GM21737 (cell line): Measurements from ENCODE around the gene KCNT2.
"Not testable (repeated sequence)": the region's sequence is repeated elsewhere in the genome, so short reads cannot be mapped to it uniquely, and the experiment has no call there.

Source experiments
- ATAC-seq: cut with Tn5 transposase; IDR thresholded peaks from one replicate; pipeline ENCODE4 v1.9.1; 2021; ENCODE audit warnings: mild to moderate bottlenecking, moderate library complexity; ENCODE audit not compliant: unreplicated experiment

Gene KCNT2

DNA sequence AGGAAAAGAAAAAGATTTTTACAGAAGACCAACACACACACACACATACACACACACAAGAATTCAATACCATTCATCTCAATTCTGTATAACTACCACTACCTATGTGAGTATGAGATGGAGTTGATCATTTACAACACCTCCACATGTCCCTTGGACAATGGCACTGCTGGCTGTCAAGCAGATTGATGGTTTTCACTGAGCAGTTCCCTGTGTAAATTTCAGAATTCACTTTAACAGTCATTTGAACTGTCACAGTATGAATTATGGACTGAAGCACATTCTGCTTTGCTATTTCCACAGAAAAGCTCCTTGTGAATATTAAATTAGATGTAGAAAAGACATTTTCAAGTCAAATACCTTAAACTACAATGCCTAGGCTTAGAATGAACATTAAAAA lies 14.3 kb downstream of the KCNT2 start:
- no peak for ATAC-seq

DNA sequence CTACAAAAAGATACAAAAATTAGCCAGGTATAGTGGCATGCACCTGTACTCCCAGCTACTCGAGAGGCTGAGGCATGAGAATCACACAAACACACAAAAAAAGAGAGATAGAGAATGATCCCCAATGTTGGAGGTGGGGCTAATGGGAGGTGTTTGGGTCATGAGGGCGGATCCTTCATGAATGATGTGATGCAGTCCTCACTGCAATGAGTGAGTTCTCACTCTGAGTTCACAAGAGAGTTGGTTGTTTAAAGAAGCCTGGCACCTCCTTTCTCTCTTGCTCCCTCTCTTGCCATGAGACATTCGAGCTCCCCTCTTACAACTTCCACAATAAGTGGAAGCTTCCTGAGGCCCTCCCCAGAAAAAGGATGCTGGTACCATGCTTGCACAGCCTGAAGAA lies 17.3 kb downstream of the KCNT2 start:
- ATAC-seq, result no peak

DNA sequence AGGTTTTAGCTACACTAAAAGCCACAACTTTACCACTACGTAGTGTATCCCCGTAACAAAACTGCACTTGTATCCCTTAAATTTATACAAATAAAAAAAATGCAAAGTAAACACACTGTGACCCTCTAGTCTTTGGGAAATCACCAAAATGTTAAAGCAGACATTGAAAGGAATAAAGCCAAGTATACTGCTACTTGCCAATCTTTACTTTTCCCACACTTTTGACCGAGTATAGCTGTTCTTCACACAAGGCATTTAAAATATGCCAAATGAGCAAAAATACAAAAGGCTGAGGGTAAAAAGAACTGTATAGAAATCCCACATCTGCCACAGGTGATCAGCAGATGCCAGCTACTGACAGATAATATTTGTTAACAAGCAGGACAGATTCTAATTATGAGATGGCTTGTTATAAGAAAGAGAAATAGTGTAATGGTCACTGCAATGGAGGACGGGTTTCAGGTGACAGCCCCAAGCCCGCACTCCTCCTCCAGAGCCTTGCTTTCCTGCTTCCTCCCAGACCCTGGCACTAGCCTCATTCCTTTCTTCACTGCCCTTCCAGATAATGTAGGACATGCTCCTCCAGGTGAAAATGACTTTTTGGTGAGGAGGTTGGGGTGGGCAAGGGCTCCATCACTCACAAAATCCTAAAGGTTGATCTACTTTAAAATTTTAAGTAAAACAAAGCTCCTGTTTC lies 18.1 kb downstream of the KCNT2 start:
- ATAC-seq, result no peak

DNA sequence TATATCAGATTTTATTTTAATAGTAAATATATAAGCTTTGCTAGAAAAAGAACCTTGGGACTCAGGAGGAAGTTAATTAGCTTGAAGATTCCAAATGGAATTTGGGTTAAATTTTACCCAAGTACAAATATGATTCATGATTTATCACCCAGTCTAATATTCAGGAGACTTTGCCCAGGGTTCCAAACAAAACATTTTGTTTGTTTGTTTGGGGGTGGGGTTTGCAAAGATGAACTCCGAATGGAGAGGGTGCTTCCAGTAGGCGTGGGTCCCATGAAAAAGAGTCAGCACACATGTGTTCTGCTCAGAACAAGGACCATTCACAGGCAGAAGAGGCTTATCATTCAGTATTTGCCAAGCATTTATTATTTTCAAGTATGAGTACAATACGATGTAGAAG lies 23.5 kb downstream of the KCNT2 start:
- no peak for ATAC-seq

DNA sequence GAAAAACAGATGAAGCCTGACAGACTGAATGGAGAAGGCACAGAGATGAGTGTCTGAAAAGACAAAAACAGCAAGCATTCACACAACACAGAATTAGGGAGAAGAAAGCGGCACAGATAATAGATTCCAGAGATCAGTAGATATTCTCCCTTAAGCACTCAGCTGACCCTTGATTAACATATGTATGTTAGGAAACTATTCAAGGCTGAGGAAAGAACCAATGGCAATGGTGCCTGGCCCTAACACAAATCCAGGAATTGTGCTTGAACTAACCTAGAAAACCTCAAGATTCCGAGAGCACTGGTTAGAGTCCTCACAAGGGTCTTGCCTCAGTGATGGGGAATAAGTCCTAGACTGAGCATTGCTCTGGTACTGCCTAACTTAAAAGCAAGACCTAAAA lies 30.9 kb downstream of the KCNT2 start:
- no peak for ATAC-seq

DNA sequence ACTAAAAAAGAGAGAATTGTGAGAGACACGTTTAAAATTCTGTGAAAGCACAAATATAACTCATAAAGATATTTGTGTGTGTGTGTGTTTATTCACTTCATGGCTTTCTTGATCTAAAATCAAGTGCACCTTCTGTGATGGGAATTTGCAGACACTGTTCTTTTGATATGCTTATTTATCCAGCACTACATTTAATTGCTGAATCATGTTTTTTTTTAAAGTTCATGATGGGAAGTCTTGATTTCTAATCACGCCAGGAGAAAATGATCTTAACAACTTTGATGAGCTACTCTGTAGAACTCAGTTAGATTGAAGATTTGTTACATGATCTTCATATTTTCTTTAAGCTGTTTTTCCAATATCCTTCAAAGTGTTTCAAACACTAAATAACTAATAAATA lies 35.0 kb downstream of the KCNT2 start:
- ATAC-seq, result no peak

DNA sequence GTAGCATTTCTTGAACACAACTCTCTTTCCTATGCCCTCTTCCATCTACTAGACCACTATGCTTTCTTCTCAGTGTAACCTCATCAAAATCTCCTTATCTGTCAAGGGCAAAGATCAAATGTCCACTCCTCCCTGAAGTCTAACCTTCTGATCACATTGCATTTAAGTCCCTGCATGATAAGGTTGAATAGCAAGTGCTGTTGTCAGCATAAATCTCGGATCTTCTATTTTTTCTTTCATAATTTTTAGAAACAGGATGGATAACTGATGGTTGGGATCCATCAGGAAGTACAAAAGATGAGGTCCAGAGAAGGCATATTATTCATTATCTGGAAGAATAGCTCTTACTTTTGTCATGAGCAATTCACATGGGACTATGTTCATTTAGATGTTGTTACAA lies 41.0 kb downstream of the KCNT2 start:
- ATAC-seq, result no peak

DNA sequence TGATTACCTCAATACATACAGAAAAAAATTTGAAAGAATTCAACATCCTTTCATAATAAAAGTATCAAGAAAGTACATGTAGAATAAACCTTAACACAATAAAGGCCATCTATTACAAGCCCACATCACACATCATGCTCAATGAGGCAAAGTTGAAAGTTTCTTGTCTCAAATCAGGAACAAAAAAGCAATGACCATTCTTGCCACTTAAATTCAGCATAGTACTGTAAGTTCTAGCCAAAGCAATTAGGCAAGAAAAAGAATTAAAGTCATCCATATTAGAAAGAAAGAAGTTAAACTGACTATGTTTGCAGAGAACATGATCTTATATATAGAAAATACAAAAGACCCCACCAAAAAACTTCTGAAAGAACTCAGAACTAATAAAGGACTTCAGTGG lies 44.5 kb downstream of the KCNT2 start:
- ATAC-seq, result no peak

DNA sequence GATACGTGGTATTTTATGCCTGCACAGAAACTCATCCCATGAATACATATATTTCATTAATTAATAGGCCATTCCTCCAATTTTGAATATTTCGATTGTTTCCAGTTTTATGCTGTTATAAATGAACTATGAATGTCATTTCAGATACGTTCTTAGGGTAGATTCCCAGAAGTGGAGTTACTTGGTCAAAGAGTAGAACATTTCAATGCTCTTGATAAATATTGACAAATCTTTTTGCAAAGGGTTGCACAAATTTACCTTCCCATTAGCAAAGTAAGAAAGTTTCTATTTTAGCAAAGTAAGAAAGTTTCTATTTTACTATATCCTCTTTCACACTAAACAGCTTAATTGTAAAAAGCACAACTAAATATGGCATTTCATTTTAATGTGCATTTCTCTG lies 48.9 kb downstream of the KCNT2 start:
- no peak for ATAC-seq

DNA sequence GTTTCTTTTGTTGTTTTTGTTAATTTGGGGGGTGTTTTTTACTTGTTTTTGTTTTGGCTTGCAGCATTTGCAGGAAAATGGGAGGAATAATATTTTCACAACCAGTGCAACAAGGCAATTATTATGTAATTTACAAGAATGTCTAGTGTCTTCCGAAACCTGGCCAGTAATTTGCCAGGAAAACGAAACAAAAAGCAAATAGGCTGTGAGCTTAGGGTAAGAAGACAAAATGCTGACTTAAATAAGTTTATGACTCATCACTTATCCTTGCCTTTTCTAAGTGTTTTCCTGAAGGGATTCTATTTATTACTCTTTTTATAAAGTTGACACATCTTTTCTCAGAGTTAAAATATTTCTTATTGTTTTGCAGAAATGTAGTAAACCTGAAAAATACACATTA lies 49.8 kb downstream of the KCNT2 start:
- ATAC-seq, result no peak

DNA sequence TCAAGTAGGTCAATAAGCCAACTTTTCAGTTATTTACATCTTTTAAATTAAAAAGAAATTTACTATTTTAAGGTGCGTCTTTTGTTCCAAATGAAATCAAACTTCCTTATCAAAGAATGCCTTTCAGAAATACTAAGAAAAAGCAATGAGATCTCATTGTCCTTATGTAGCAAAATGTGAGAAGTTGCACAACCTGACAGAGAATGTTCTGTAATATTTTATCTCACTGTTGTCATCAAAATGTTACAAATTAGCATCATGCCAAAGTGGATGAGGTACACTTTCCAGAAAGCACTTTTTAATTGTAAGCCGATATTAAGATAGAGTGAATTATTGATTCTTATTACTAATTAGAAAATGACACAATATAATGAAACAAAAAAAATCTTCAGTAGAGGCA lies 50.4 kb downstream of the KCNT2 start:
- ATAC-seq, result no peak

DNA sequence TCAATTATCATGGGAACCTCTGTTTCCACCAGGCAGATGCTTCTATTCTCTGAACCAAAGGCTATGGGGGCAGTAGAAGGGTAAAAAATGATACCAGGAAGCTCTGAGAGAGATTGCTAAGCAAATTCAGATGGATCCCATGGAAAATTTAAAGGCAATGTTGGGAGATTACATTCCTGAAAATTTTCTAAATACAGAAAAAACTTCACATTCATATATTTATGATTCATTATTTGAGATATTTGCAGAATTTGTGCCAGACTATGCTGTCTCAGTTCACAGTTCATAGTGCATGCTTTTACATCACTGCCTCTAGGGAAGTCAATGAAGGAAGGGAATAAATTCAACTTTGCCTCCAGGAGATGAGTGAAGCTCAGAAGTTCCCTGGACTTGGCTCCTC lies 57.5 kb downstream of the KCNT2 start:
- no peak for ATAC-seq

DNA sequence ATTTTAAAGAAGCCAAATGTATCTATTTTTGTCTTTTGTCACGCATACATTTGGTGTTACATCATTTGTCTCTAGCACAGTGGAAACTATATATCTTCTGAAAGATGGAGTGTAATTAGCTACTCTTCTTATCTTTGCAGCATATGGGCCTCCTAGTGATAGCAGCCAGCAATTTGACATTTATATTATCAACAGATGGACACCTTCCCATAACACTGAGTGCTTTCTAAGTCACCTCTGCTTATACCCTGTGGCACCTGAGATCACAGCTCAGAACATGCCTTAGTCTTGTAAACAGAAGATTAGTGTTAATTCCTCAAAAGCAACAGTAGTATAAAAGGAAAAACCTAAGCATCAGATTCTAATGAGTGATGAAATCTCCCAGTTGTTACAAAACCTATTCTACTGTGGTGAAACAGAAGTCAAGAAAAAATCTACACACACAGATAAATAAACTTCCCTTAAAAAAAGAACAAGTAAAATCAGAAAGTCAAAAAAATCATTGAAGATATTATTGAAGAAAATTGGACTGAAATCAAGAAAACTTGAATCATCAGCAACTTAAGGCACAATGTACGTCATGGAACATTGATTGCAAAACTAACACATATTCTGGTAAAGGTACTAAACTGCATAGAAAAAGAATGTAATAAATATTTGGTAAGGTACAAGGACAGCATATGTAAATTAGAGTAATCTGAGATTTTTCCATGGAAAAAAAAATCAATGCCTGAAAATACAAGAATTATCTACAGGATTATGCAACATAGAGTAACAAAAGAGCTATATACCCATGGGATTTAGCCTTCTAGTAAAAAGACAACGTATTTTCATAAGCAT lies 61.7 kb downstream of the KCNT2 start:
- no peak for ATAC-seq

DNA sequence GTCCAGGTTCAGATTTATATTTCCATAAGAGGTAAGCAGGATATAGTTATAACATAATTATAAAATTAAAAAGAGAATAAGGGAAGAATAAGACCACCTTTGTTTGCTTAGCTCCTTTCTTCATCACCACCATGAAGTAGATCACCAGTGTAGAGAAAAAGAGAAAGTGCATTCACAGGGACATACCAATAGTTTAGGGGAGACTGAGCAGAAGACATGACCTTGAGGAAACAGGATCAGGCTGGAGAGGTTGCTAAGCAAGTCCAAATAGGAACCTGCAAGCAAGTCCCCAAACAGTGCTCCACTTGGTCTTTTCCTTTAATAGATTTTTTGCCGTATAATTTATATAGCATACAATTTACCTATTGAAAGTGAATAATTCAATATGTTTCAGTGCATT lies 63.0 kb downstream of the KCNT2 start:
- no peak for ATAC-seq

DNA sequence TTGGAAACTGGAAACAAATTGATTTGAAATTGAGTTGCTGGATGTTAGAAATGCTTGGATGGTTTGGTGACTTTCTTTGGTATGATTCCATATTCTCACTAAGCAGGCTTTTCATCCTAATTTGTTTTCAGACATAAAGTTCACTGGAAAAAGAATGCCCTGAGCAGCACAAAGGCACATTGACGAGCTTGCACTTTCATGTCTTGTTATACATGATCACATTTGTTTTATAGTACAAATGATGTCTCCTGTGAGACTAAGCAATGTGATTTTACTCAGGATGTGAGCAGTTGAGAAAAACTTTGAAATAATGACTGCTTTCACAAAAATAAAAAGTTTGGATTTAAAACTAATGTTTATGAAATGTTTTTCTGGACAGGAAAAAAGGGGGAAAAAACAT lies 63.6 kb downstream of the KCNT2 start:
- ATAC-seq, result no peak

DNA sequence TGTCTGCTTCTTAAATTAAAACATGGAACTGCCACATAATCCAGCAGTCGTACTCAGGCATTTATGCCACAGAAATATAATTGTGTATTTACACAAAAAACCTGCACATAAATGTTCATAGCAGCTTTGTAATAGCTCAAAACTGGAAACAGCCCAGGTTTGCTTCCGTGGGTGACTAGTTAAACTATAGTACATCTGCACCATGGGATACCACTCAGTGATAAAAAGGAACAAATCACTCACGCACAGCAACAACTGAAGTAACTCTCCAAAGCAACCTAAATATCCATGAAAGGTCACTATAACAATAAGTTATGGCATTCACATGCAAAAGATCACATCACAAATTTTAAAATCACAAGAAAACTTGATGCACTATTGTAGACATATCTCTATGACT lies 64.4 kb downstream of the KCNT2 start:
- no peak for ATAC-seq

DNA sequence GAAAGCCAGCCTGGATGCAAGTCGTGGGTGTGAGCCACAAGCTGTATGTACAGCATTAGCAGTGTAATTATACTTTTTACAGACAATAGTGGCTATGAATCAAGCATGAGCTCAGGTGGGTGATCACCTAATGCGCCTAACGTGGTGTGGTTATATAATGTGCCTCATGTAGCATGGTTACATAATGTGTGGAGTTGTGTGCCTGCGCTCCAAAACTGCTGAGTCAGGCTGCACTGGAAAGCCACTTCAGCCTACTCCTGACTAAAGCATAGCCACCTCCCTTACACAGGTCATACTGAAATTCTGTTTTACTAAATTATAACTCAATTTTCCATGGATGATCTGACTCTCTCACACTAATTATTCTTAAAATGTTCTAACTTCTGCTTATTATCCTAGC lies 69.8 kb downstream of the KCNT2 start:
- no peak for ATAC-seq

DNA sequence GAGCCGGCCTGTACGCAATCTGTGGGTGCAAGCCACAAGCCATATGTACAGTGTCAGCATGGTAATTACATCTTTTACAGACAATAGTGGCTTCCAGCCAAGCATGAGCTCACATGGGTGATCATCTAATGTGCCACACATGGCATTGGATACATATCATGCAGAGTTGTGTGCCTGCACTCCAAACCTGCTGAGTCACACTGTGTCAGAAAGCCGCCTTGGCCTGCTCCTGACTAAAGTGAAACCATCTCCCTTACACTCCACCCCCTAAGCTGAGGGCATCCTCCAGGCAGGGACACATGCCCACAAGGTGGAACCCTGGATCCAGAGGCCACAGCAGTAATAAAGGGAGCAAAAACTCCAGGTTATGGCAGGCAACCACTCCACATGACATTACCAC lies 72.5 kb downstream of the KCNT2 start:
- no peak for ATAC-seq

DNA sequence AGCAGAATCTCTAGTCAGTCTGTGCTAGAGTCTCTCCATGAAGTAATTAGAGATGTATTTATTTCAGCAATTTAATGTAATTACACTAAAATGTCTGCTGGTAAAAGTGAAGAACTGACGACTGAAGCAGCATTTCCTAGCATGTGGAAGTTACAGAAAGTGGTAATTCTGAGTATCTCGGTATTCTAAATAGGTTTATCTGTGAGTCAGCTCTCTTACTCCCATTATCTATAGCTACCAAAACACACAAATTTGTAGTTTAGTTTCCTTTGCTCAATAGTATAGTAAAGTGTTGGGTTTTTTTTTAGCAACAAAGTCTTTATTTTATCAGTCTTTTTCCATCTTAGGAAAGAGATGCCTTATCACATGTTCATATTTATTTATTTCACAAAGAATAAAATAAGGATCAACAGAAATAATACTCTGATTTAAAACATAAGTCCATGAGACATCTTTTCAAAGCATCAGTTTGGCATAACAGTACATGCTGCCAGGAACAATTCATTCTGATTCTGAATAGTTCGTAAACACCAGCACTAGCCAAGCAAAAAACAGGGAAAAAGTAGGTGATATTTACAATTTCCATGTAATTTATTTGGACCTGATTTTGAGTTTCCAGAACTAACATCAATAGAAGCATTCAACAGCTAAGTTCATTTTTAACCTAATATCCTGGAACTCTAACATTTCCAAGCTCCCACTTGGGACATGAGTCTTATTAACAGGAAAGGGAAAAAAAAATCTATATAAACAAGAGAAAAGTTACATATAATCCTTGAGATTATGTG lies 76.3 kb downstream of the KCNT2 start:
- ATAC-seq, result no peak

DNA sequence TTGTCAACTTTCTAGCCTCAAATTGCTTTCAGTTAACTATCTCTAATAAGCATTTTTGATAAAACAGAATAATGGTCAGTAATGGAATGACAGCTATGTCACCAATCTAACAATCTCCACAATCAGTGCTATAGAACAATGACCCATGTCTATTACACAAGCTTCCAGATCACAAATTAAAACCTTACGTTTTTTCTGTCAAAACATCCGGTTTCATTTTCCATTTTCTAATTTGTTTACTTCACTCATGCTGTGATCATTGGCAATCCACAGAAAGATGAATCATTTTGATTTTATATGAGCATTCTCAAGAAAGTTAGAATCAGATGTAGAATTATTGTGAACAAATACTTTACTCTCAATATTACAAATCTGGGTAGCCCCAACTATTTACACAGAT lies 80.3 kb downstream of the KCNT2 start:
- no peak for ATAC-seq

DNA sequence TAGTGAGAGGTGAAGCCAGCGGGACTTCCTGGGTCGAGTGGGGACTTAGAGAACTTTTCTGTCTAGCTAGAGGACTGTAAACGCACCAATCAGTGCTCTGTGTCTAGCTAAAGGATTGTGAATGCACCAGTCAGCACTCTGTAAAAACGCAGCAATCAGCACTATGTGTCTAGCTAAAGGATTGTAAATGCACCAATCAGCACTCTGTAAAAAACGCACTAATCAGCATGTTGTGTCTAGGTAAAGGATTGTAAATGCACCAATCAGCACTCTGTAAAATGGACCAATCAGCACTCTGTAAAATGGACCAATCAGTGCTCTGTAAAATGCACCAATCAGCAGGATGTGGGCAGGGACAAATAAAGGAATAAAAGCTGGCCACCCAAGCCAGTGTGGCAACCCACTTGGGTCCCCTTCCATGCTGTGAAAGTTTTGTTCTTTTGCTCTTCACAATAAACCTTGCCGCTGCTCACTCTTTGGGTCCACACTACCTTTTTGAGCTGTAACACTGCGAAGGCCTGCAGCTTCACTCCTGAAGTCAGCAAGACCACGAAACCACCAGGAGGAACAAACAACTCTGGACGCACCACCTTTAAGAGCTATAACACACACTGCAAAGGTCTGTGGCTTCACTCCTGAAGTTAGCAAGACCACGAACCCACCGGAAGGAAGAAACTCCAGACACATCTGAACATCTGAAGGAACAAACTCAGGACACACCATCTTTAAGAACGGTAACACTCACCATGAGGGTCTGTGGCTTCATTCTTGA lies 85.5 kb downstream of the KCNT2 start:
- ATAC-seq, result not testable (repeated sequence)
